ENCODE results near the gene WNT3A. TPM values are rescaled to one million over a fixed set of nuclear protein-coding genes. Genes with fewer than 3 reads are reported as not detected.

The WNT3A gene
- total RNA-seq, 4 donors from 2014 or later: not detected

DNA sequence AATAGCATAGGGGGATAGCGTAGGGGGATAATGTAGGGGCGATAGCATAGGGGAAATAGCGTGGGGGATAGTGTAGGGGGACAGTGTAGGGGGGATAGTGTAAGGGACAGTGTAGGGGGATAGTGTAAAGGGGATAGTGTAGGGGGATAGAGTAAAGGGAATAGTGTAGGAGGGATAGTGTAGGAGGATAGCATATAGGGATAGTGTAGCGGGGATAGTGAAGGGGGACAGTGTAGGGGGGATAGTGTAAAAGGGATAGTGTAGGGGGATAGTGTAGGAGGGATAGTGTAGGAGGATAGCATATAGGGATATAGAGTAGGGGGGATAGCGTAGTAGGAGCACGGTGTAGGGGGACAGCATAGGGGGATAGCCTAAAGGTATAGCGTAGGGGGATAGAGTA lies 61.6 kb downstream of the WNT3A start:
- H3K27ac ChIP-seq: no peak overlapping the region
- intact Hi-C loops (cut with DNase I; ENCODE audit: low total_unique reads): no loop called here
- H3K9me3 ChIP-seq: no peaks in the 10 kb centered on the region
- no peaks in the 10 kb centered on the region for H3K36me3 ChIP-seq
- no peak for DNase-seq
- H3K4me3 ChIP-seq: no peak overlapping the region
- TF ChIP-seq CTCF (IDR thresholded peaks at IDR 0.05): no peak
- peaks cover 6 to 19% of the 10 kb centered on the region in 2 donors for H3K27me3 ChIP-seq
- no peaks in the 10 kb centered on the region for H3K4me1 ChIP-seq

DNA sequence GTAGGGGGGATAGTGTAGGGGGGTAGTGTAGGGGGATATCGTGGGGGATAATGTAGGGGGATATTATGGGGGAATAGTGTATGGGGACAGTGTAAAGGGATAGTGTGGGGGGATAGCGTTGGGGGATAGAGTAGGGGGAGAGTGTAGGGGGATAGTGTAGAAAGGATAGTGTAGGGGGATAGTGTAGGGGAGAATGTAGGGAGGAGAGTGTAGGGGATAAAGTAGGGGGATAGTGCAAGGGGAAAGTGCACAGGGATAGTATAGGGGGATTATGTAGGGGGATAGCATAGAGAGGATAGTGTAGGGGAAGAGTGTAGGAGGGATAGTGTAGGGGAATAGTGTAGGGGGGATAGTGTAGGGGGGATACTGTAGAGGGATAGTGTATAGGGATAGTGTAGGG lies 63.4 kb downstream of the WNT3A start:
- H3K36me3 ChIP-seq: no peaks in the 10 kb centered on the region
- no peaks in the 10 kb centered on the region for H3K9me3 ChIP-seq
- no peak for TF ChIP-seq CTCF (IDR thresholded peaks at IDR 0.05)
- TF ChIP-seq POLR2A (IDR thresholded peaks at IDR 0.05): no peak
- DNase-seq: no peak
- H3K27me3 ChIP-seq: peaks cover 0 to 9% of the 10 kb centered on the region in 2 donors
- intact Hi-C loops (cut with DNase I; ENCODE audit: low total_unique reads): loop anchor here (10.0 kb wide), 1 partner anchor 305 kb away; no protein-coding TSS in a partner anchor
- H3K27ac ChIP-seq: no peak overlapping the region
- H3K4me1 ChIP-seq: no peaks in the 10 kb centered on the region
- H3K4me3 ChIP-seq: no peak overlapping the region

- DNase-seq: no peak
- TF ChIP-seq POLR2A (IDR thresholded peaks at IDR 0.05): no peak
- TF ChIP-seq CTCF (IDR thresholded peaks at IDR 0.05): no peak
- no peaks in the 10 kb centered on the region for H3K9me3 ChIP-seq
- intact Hi-C loops (cut with DNase I; ENCODE audit: low total_unique reads): loop anchor here (10.0 kb wide), 1 partner anchor 306 kb away; no protein-coding TSS in a partner anchor
- no peak overlapping the region for H3K4me3 ChIP-seq
- H3K27ac ChIP-seq: no peak overlapping the region
- no peaks in the 10 kb centered on the region for H3K36me3 ChIP-seq
- H3K27me3 ChIP-seq: peaks cover 0 to 9% of the 10 kb centered on the region in 2 donors
- H3K4me1 ChIP-seq: no peaks in the 10 kb centered on the region
Observed at GRCh38 chr1:228070851-228071250, 64.1 kb downstream of the WNT3A start.

DNA sequence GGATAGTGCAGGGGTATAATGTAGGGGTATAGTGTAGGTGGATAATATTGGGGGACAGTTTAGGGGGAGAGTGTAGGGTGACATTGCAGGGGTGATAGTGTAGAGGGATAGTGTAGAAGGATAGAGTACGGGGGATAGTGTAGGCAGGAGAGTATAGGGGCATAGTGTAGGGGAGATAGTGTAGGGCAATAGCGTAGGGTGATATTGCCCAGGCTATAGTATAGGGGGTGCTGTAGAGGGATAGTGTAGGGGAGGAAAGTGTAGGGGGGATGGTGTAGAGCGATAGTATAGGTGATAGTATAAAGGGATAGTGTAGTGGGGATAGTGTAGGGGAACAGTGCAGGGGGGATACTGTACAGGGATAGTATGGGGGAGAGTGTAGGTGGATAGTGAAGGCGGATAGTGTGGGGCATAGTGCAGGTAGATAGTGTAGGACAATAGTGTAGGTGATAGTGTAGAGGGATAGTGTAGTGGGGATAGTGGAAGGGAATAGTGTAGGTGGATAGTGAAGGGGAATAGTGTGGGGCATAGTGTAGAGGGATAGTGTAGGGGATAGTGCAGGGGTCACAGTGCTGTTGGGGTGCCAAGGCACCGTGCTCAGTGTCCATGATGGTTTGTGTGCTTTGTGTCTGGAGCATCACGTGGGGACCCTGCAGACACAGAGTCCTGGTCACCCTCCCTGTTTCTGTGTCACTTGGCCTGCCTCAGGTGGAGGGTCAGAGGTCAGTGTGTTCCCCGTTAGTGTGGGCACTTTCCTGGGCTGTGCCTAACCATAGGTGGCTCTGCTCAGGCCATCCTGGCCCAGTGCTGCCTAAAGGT lies 65.2 kb downstream of the WNT3A start:
- intact Hi-C loops (cut with DNase I; ENCODE audit: low total_unique reads): loop anchor here (10.0 kb wide), 1 partner anchor 307 kb away; no protein-coding TSS in a partner anchor
- H3K27me3 ChIP-seq: peaks cover 0 to under 1% of the 10 kb centered on the region in 2 donors
- no peaks in the 10 kb centered on the region for H3K4me1 ChIP-seq
- no peak overlapping the region for H3K4me3 ChIP-seq
- H3K27ac ChIP-seq: no peak overlapping the region
- no peak for DNase-seq
- H3K36me3 ChIP-seq: no peaks in the 10 kb centered on the region
- TF ChIP-seq CTCF (IDR thresholded peaks at IDR 0.05): no peak
- TF ChIP-seq POLR2A (IDR thresholded peaks at IDR 0.05): no peak
- no peaks in the 10 kb centered on the region for H3K9me3 ChIP-seq

DNA sequence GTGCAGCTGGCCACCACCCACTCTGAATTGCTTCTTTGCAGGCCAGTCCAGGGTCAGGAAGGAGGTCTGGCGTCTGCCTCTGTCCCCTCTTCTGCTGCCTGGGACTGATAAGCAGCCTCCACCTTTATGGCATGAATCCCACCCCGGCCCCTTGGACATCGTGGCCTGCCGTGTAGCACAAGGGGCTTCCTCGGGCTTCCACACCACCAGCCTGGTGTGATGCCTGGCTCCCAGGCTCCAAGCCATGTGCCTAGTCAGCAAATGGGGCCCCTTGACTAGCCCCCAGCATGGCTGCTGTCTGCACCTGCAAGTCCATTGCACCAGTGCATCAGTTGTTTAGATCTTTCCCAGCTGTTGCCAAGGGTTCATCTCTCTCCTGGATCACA lies 65.9 kb downstream of the WNT3A start:
- intact Hi-C loops (cut with DNase I; ENCODE audit: low total_unique reads): loop anchor here (10.0 kb wide), 1 partner anchor 308 kb away; no protein-coding TSS in a partner anchor
- Histone ChIP-seq H3K27me3 (no peaks in the 10 kb centered on the region), H3K36me3 (no peaks in the 10 kb centered on the region), H3K4me1 (no peaks in the 10 kb centered on the region), H3K27ac (no peak overlapping the region), H3K9me3 (no peaks in the 10 kb centered on the region), H3K4me3 (no peak overlapping the region)
- no peak for TF ChIP-seq CTCF (IDR thresholded peaks at IDR 0.05)
- TF ChIP-seq POLR2A (IDR thresholded peaks at IDR 0.05): no peak
- DNase-seq: peak in 1 of 2 donors; percentile 14
